T-helper 1 cell (primary cell): ENCODE results near the gene ZNF790.

Experiments used
- DNase-seq, 5 donors: peaks; one replicate each; pipeline ENCODE4 v3.0.0-alpha.2; 2012 to 2020

ZNF790 gene

DNA sequence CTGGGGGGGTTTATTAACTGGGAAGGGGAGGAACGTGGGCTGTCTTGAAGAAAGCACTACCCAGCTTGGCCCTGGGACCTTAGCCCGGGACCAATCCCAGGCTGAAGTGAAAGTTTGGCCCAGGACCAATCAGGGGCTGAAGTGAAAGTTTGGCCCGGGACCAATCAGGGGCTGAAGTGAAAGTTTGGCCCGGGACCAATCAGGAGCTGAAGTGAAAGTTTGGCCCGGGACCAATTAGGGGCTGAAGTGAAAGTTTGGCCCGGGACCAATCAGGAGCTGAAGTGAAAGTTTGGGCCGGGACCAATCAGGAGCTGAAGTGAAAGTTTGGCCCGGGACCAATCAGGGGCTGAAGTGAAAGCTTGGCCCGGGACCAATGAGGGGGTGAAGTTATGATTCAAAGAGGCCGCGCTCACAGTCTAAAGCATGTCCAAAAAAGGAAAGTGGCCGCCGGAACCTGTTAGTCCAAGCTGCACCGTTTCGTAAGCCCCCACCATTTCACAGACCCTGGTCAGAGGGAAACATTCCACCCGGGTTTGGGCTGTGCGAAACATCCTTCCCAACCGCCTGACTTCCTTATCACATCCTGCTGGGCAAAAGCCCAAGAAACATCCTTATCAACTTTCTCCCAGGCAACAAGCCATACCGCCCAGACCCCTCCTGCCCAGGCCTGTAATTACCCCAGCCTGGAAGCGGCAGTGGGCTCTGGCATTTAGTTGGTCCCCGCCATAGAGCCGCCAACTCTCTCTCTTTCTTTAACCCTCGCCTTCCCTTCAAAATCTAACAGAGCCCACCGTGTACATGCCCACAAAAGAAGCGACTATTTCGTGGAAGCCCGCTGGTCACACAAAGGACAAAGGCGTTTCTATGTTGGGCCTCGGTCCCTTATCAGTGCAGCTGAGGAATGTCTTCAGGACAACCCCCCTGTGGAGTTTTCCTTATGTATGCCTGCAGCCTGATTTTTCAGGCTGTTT, 66.6 kb downstream of the ZNF790 start:
- DNase-seq = peak in 1 of 5 donors; percentile 45
